ENCODE measurements around the gene ZKSCAN8.

Gene ZKSCAN8

GRCh38 chr6:28206928-28207509 is 65.3 kb downstream of the ZKSCAN8 start:
- DNase-seq (ENCODE audit: low spot score): no peak

GRCh38 chr6:28207510-28208110 is 65.9 kb downstream of the ZKSCAN8 start:
- no peak for DNase-seq (ENCODE audit: low spot score)

- DNase-seq (ENCODE audit: low spot score): no peak
Measured at GRCh38 chr6:28208111-28208659, 66.5 kb downstream of the ZKSCAN8 start.
